ENCODE data around the gene MYBPC3. TPM values are rescaled to one million over a fixed set of nuclear protein-coding genes. Genes with fewer than 3 reads are reported as not detected.

Gene MYBPC3
- total RNA-seq, 1 donor from 2014 or later, result not detected

DNA sequence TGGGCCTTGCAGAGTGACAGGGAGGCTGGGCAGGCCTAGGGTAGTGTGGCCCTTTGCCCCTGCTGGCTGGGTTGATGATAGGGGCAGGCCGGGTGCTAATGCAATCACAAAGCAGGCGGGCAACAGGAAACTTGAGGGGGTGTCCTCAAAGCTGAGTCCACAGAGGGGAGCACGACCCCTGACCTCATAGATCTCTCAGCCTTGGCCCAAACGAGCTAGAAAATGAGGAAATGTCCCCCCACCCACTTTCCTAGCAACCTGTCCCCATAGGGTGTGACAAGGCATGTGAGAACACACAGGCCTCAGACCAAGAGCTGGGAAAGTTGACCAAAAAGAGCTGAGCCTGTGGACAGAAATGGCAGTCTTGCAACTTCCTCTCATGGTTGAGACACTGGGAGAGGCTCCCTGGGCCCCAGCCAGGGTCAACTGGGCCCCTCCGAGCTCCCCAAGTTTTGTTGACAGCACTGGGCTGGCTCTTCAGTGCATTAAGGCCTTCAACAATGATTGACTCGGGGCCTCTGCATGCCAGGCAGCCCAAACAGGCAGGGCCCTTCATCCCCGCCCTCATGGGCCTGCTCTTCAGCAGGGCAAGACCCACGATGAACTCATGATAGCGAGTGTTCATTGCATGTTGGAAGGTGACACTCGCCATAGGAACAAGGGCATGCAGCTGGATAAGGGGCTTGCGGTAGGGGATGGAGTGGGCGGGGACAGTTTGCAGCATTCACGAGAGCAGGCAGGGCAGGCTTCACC, 35.6 kb upstream of the MYBPC3 start:
- Mint-ChIP-seq H3K4me1 (ENCODE audit: low read depth, unreplicated experiment) (peaks cover 10% of the 10 kb centered on the region), H3K4me3 (ENCODE audit: unreplicated experiment) (no peak overlapping the region), H3K27ac (ENCODE audit: unreplicated experiment) (no peak overlapping the region), H3K36me3 (ENCODE audit: low read depth, unreplicated experiment) (no peaks in the 10 kb centered on the region), H3K9me3 (ENCODE audit: unreplicated experiment) (no peaks in the 10 kb centered on the region), H3K27me3 (ENCODE audit: low read depth, unreplicated experiment) (peaks cover 5% of the 10 kb centered on the region)
- no peak overlapping the region for H3K27ac ChIP-seq (ENCODE audit: low read depth, low read length)
- TF ChIP-seq, protein P1, sequence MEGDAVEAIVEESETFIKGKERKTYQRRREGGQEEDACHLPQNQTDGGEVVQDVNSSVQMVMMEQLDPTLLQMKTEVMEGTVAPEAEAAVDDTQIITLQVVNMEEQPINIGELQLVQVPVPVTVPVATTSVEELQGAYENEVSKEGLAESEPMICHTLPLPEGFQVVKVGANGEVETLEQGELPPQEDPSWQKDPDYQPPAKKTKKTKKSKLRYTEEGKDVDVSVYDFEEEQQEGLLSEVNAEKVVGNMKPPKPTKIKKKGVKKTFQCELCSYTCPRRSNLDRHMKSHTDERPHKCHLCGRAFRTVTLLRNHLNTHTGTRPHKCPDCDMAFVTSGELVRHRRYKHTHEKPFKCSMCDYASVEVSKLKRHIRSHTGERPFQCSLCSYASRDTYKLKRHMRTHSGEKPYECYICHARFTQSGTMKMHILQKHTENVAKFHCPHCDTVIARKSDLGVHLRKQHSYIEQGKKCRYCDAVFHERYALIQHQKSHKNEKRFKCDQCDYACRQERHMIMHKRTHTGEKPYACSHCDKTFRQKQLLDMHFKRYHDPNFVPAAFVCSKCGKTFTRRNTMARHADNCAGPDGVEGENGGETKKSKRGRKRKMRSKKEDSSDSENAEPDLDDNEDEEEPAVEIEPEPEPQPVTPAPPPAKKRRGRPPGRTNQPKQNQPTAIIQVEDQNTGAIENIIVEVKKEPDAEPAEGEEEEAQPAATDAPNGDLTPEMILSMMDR (IDR thresholded peaks at IDR 0.05; ENCODE audit: insufficient read depth, low read depth, low read length), result no peak
- TF ChIP-seq EZH2 (IDR thresholded peaks at IDR 0.05; ENCODE audit: insufficient read depth, low read length), result no peak
- no peak overlapping the region for H2AFZ ChIP-seq (ENCODE audit: low read depth, low read length)
- no peaks in the 10 kb centered on the region for H3K79me2 ChIP-seq (ENCODE audit: insufficient read depth, low read length)
- FAIRE-seq (no peak), DNase-seq (ENCODE audit: low read depth) (no peak)
- H3K4me2 ChIP-seq (ENCODE audit: low read length), result no peak overlapping the region
- no peaks in the 10 kb centered on the region for H3K9me3 ChIP-seq (ENCODE audit: insufficient read depth, low read depth, low read length)
- H3K4me3 ChIP-seq (ENCODE audit: insufficient read depth, low read depth, low read length), result no peak overlapping the region
- no peaks in the 10 kb centered on the region for H3K4me1 ChIP-seq (ENCODE audit: insufficient read depth, low read length)
- H3K27me3 ChIP-seq (ENCODE audit: insufficient read depth, low read length), result no peaks in the 10 kb centered on the region
- H3K36me3 ChIP-seq (ENCODE audit: insufficient read depth, low read length), result no peaks in the 10 kb centered on the region
- H4K20me1 ChIP-seq (ENCODE audit: insufficient read depth, low read length), result no peaks in the 10 kb centered on the region
- H3K9ac ChIP-seq (ENCODE audit: low read length), result no peak overlapping the region

DNA sequence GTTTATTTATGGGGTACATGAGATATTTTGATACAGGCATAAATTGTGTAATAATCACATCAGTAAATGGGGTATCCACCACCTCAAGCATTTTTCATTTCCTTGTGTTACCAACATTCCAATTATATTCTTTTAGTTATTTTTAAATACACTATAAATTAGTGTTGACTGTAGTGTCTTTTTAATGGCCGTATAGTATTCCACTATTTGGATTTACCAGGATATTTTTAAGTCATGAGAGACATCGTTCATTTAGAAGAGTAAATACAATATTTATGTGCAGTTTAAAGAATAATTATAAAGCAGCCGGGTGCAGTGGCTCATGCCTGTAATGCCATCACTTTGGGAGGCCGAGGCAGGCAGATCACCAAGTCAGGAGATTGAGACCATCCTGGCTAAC, 32.0 kb upstream of the MYBPC3 start:
- Histone ChIP-seq H3K4me2 (ENCODE audit: low read length) (no peak overlapping the region), H3K79me2 (ENCODE audit: insufficient read depth, low read length) (no peaks in the 10 kb centered on the region), H3K4me3 (ENCODE audit: insufficient read depth, low read depth, low read length) (no peak overlapping the region), H3K4me1 (ENCODE audit: insufficient read depth, low read length) (no peaks in the 10 kb centered on the region), H3K36me3 (ENCODE audit: insufficient read depth, low read length) (no peaks in the 10 kb centered on the region), H2AFZ (ENCODE audit: low read depth, low read length) (no peak overlapping the region), H3K27me3 (ENCODE audit: insufficient read depth, low read length) (no peaks in the 10 kb centered on the region), H4K20me1 (ENCODE audit: insufficient read depth, low read length) (no peaks in the 10 kb centered on the region), H3K27ac (ENCODE audit: low read depth, low read length) (no peak overlapping the region), H3K9me3 (ENCODE audit: insufficient read depth, low read depth, low read length) (no peaks in the 10 kb centered on the region), H3K9ac (ENCODE audit: low read length) (no peak overlapping the region)
- Mint-ChIP-seq H3K27me3 (ENCODE audit: low read depth, unreplicated experiment) (peaks cover 9% of the 10 kb centered on the region), H3K9me3 (ENCODE audit: unreplicated experiment) (no peaks in the 10 kb centered on the region), H3K4me3 (ENCODE audit: unreplicated experiment) (no peak overlapping the region), H3K36me3 (ENCODE audit: low read depth, unreplicated experiment) (no peaks in the 10 kb centered on the region), H3K27ac (ENCODE audit: unreplicated experiment) (no peak overlapping the region), H3K4me1 (ENCODE audit: low read depth, unreplicated experiment) (no peaks in the 10 kb centered on the region)
- no peak for FAIRE-seq
- TF ChIP-seq, protein P1 (IDR thresholded peaks at IDR 0.05; ENCODE audit: insufficient read depth, low read depth, low read length), result no peak
- no peak for TF ChIP-seq EZH2 (IDR thresholded peaks at IDR 0.05; ENCODE audit: insufficient read depth, low read length)
- no peak for DNase-seq (ENCODE audit: low read depth)

DNA sequence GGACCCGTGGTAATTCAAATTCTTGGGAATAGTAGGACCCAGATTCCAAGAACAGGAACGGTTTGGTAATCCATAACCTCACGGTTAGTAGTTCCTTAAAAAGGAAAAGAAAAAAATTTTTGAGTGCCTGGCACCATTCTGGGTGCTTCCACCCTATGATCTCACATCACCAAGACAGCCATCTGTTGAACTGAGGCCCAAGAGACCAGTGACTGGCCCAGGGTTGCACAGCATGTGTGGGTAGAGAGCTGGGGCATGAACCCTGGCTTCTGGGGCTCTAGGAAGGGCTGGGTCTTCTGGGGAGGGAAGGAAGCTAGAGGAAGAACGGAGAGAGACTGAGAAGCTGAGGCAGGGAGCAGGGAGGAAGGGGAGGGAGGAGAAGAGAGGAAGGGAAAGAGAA, 30.6 kb upstream of the MYBPC3 start:
- Histone ChIP-seq H3K4me3 (ENCODE audit: insufficient read depth, low read depth, low read length) (no peak overlapping the region), H3K4me1 (ENCODE audit: insufficient read depth, low read length) (no peaks in the 10 kb centered on the region), H3K27ac (ENCODE audit: low read depth, low read length) (no peak overlapping the region), H4K20me1 (ENCODE audit: insufficient read depth, low read length) (no peaks in the 10 kb centered on the region), H3K4me2 (ENCODE audit: low read length) (no peak overlapping the region), H3K9me3 (ENCODE audit: insufficient read depth, low read depth, low read length) (no peaks in the 10 kb centered on the region), H3K27me3 (ENCODE audit: insufficient read depth, low read length) (no peaks in the 10 kb centered on the region), H3K9ac (ENCODE audit: low read length) (no peak overlapping the region), H2AFZ (ENCODE audit: low read depth, low read length) (no peak overlapping the region), H3K36me3 (ENCODE audit: insufficient read depth, low read length) (no peaks in the 10 kb centered on the region), H3K79me2 (ENCODE audit: insufficient read depth, low read length) (no peaks in the 10 kb centered on the region)
- Mint-ChIP-seq H3K27ac (ENCODE audit: unreplicated experiment) (no peak overlapping the region), H3K36me3 (ENCODE audit: low read depth, unreplicated experiment) (no peaks in the 10 kb centered on the region), H3K4me3 (ENCODE audit: unreplicated experiment) (no peak overlapping the region), H3K27me3 (ENCODE audit: low read depth, unreplicated experiment) (peaks cover 9% of the 10 kb centered on the region), H3K4me1 (ENCODE audit: low read depth, unreplicated experiment) (no peaks in the 10 kb centered on the region), H3K9me3 (ENCODE audit: unreplicated experiment) (no peaks in the 10 kb centered on the region)
- no peak for FAIRE-seq
- no peak for DNase-seq (ENCODE audit: low read depth)
- TF ChIP-seq, protein P1 (IDR thresholded peaks at IDR 0.05; ENCODE audit: insufficient read depth, low read depth, low read length), result no peak
- TF ChIP-seq EZH2 (IDR thresholded peaks at IDR 0.05; ENCODE audit: insufficient read depth, low read length), result no peak
